Endothelial cell of umbilical vein (primary cell): ENCODE data around the gene NRARP. TPM values are rescaled to one million over a fixed set of nuclear protein-coding genes. Genes with fewer than 3 reads are reported as not detected.

Source experiments
- BruUV-seq: library from RNA; stranded (reverse); fragments of 400-500 nt; replicated peaks from 2 replicates; lab custom pipeline; 2021; lab: Mats Ljungman, UMichigan
- CTCF ChIA-PET: fragments of 300-600, 350-600 bp; sonication (Branson Sonifier 250); formaldehyde crosslinking; loops from one replicate; lab custom pipeline; 2021; ENCODE audit warnings: antibody characterized with exemption, inconsistent platforms; lab: Charles Lee
- POLR2A ChIA-PET: fragments of 300-600, 350-600 bp; sonication (Branson Sonifier 250); formaldehyde crosslinking; loops from one replicate; lab custom pipeline; 2021; ENCODE audit warnings: antibody characterized with exemption, inconsistent platforms; lab: Charles Lee
- DNase-seq: peaks from one replicate; pipeline ENCODE4 v3.0.0-alpha.2; 2011; ENCODE audit warnings: low read depth, low spot score
- FAIRE-seq: peaks from 2 replicates; lab custom pipeline; 2011; peaks lifted over from hg19 to GRCh38; lab: Jason Lieb, UNC
- H2AFZ ChIP-seq: 2 replicates; pipeline ENCODE4 v1.6.0; 2012; ENCODE audit warnings: low read depth, low read length, control low read depth, inconsistent platforms
- H3K27ac ChIP-seq: 2 replicates; pipeline ENCODE4 v1.5.1; 2011; ENCODE audit warnings: low read depth, mild to moderate bottlenecking, control low read depth, low read length, moderate library complexity; ENCODE audit not compliant: insufficient read depth
- H3K27me3 ChIP-seq, 2 experiments: 2 replicates each; pipeline versions ENCODE4 v1.6.0 to v1.6.1; 2011; ENCODE audit warnings: low read length in 2 of 2, mixed read lengths in 1 of 2; ENCODE audit not compliant: control insufficient read depth in 2 of 2, insufficient read depth in 2 of 2
- H3K36me3 ChIP-seq, 2 experiments: 2 replicates in 1 of 2; 3 replicates in 1 of 2; pipeline ENCODE4 v1.5.1; 2011; ENCODE audit warnings: low read length in 2 of 2, mild to moderate bottlenecking in 1 of 2, moderate library complexity in 1 of 2; ENCODE audit not compliant: control insufficient read depth in 2 of 2, insufficient read depth in 2 of 2; ENCODE audit errors: extremely low read depth in 1 of 2
- H3K4me1 ChIP-seq: 3 replicates; pipeline ENCODE4 v1.5.1; 2011; ENCODE audit warnings: mild to moderate bottlenecking, low read length; ENCODE audit not compliant: control insufficient read depth, insufficient read depth; ENCODE audit errors: extremely low read depth
- H3K4me2 ChIP-seq: 2 replicates; pipeline ENCODE4 v1.6.1; 2011; ENCODE audit warnings: low read length, control low read depth, mixed read lengths; ENCODE audit not compliant: insufficient read depth
- H3K4me3 ChIP-seq, 3 experiments: fragments of 200-600 bp in 1 of 3; sonication (generic), shearing (Covaris generic) in 1 of 3; replicated peaks in 1 of 3; 2 replicates each; pipeline ENCODE4 v1.5.1; 2011 to 2016; ENCODE audit warnings: control low read depth in 3 of 3, low read length in 3 of 3, mild to moderate bottlenecking in 2 of 3, inconsistent platforms in 1 of 3, low read depth in 1 of 3, moderate library complexity in 1 of 3; ENCODE audit not compliant: insufficient read depth in 1 of 3
- H3K79me2 ChIP-seq: 2 replicates; pipeline ENCODE4 v1.6.0; 2012; ENCODE audit warnings: low read length, inconsistent platforms; ENCODE audit not compliant: control insufficient read depth, insufficient read depth
- H3K9ac ChIP-seq: replicated peaks from 2 replicates; pipeline ENCODE3; 2011; ENCODE audit warnings: low read length, control low read depth; ENCODE audit not compliant: insufficient read depth; ENCODE audit errors: extremely low read depth
- H3K9me1 ChIP-seq: replicated peaks from 3 replicates; pipeline ENCODE4 v1.6.0; 2011; ENCODE audit warnings: mild to moderate bottlenecking, low read length; ENCODE audit not compliant: control insufficient read depth, insufficient read depth; ENCODE audit errors: extremely low read depth
- H3K9me3 ChIP-seq: replicated peaks from 2 replicates; pipeline ENCODE4 v1.5.1; 2012; ENCODE audit warnings: low read length, inconsistent platforms; ENCODE audit not compliant: control insufficient read depth, insufficient read depth
- H4K20me1 ChIP-seq: replicated peaks from 2 replicates; pipeline ENCODE3; 2011; ENCODE audit warnings: mild to moderate bottlenecking, low read length; ENCODE audit not compliant: control insufficient read depth, insufficient read depth; ENCODE audit errors: extremely low read depth
- CTCF ChIP-seq, 2 donors: IDR thresholded peaks; 1 replicate in 1 of 2; 2 replicates in 1 of 2; pipeline ENCODE4 v1.5.1; 2011; ENCODE audit warnings: low read length in 2 of 2, mild to moderate bottlenecking in 2 of 2, moderate library complexity in 2 of 2, control low read depth in 1 of 2, inconsistent platforms in 1 of 2, low read depth in 1 of 2; ENCODE audit not compliant: insufficient read depth in 1 of 2; ENCODE audit errors: extremely low read depth in 1 of 2
- EZH2 ChIP-seq: IDR thresholded peaks from 2 replicates; pipeline ENCODE4 v1.6.1; 2012; ENCODE audit warnings: borderline replicate concordance, low read depth, mild to moderate bottlenecking, moderate library complexity, low read length, inconsistent platforms; ENCODE audit not compliant: severe bottlenecking
- FOS ChIP-seq: IDR thresholded peaks from 2 replicates; pipeline ENCODE4 v1.6.1; 2011; ENCODE audit warnings: mild to moderate bottlenecking, low read length, moderate library complexity, borderline replicate concordance; ENCODE audit not compliant: insufficient read depth
- JUN ChIP-seq: IDR thresholded peaks from 2 replicates; pipeline ENCODE4 v1.6.1; 2011; ENCODE audit warnings: borderline replicate concordance, low read depth; ENCODE audit not compliant: insufficient read length, insufficient read depth
- MYC ChIP-seq: IDR thresholded peaks from one replicate; pipeline ENCODE4 v1.6.1; 2011; ENCODE audit warnings: mild to moderate bottlenecking, low read depth, low read length
- POLR2A ChIP-seq: IDR thresholded peaks from 2 replicates; pipeline ENCODE4 v1.6.1; 2012; ENCODE audit warnings: low read depth, mild to moderate bottlenecking, control low read depth, low read length
- POLR2AphosphoS5 ChIP-seq: IDR thresholded peaks from 2 replicates; pipeline ENCODE4 v1.6.1; 2012; ENCODE audit warnings: low read depth, mild to moderate bottlenecking, control low read depth, low read length, moderate library complexity; ENCODE audit not compliant: insufficient read depth
- dilution Hi-C: fragments of 300-500 bp; cut with MboI; formaldehyde crosslinking; loops from one replicate; pipeline ENCODE4 v1.15.0; 2019; ENCODE audit warnings: low sequenced_read_pairs; ENCODE audit not compliant: extremely low pct_ligation_motif_present
- intact Hi-C: fragments of 100-400 bp; cut with micrococcal nuclease; formaldehyde crosslinking; loops from one replicate; pipeline ENCODE4 v1.10.0; 2022
- polyA plus RNA-seq, 4 experiments: library from polyadenylated mRNA; depleted of rRNA in 3 of 4; stranded (reverse) in 3 of 4; unstranded in 1 of 4; fragments of >200 nt; gene quantifications; 2 replicates each; pipeline versions ENCODE4 v1.2.1 to v1.2.3, GENCODE V29; 2011 to 2012; ENCODE audit warnings: missing spikeins in 1 of 4
- total RNA-seq: library from RNA; stranded (reverse); gene quantifications from 2 replicates; pipeline ENCODE4 v1.2.3, GENCODE V29; 2021
- TF ChIP-seq, protein P1 (sequence below): IDR thresholded peaks from 2 replicates; pipeline ENCODE4 v1.6.1; 2011; ENCODE audit not compliant: insufficient read depth, insufficient read length

NRARP gene
- total and polyA plus RNA-seq, 2 donors (not counting 3 experiments of a cell fraction or from before 2014, with no cell fraction given) = 50.0 to 72.9 TPM

DNA sequence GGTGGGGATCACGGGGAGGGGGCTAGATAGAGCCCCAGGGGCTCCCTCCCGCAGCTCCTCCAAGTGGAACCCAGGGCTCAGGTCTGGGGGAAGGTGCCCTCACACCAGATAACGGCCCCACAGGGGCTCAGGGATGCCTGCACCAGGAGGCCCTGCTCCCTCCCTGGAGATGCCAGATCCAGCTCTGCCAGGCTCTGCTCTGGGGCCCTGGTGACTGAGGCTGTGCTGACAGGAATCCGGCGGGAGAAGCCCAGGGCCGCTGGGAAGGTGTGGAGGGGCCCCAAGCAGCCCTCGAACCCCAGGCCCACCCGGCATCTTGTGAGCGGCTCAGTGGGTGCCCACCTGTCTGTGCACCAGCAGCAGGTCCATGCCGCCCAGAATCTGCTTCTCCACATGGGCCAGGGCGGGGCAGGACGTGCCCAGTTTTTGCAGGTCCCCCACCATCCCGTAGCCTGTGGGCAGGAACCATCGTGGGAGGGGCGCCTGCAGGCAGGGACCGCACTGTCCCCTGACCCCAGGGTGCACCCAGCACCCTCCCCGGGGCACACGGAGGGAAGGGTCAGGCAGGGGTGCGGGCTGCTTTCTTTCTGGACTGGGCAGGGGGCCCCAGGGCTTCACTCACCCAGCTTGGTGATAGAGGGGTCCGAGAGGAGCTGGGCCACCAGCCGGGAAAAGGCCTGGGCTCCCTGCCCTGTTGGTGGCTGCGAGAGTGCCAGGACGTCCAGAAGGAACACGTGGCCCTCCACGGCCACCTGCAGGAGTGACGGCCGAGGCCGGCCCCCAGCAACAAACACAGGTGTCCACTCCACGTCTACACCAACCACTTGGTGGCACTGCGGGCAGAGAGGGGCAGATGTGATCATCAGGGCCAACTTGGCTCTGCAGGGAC, 48.9 kb upstream of the NRARP start:
- Histone ChIP-seq H3K4me3 (no peak overlapping the region), H3K36me3 (peaks cover 0 to 2% of the 10 kb centered on the region in 2 experiments), H3K79me2 (no peaks in the 10 kb centered on the region), H2AFZ (no peak overlapping the region), H3K4me1 (peaks cover 16% of the 10 kb centered on the region), H3K9ac (no peak overlapping the region), H3K27ac (no peak overlapping the region), H3K9me1 (no peaks in the 10 kb centered on the region), H3K4me2 (no peak overlapping the region), H3K27me3 (no peaks in the 10 kb centered on the region), H3K9me3 (no peaks in the 10 kb centered on the region), H4K20me1 (no peaks in the 10 kb centered on the region)
- TF ChIP-seq EZH2 (no peak), FOS (no peak), JUN (no peak), CTCF (IDR thresholded peaks at IDR 0.05; ENCODE audit: extremely low read depth in 1 of 2, insufficient read depth in 1 of 2, low read depth in 1 of 2, low read length in 2 of 2) (no peak), POLR2AphosphoS5 (no peak), MYC (no peak), POLR2A (no peak)
- TF ChIP-seq, protein P1, sequence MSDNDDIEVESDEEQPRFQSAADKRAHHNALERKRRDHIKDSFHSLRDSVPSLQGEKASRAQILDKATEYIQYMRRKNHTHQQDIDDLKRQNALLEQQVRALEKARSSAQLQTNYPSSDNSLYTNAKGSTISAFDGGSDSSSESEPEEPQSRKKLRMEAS = no peak
- BruUV-seq = no TSS peak
- intact Hi-C loops = loop anchor here (5.0 kb wide), 1 partner anchor 36 kb away; no protein-coding TSS in a partner anchor
- dilution Hi-C loops = no loop called here
- FAIRE-seq (no peak), DNase-seq (no peak)
- CTCF ChIA-PET = interaction anchor here (1.7 kb wide), 1 partner anchor 49 kb away, joined by 4 read pairs; the partner anchor contains the start of gene NRARP
- POLR2A ChIA-PET = no interaction called here
